ENCODE data around the gene GJA4.
"Not testable (repeated sequence)": the region's sequence is repeated elsewhere in the genome, so short reads cannot be mapped to it uniquely, and the experiment has no call there.

Gene GJA4

GRCh38 chr1:34794001-34794789 lies 1.4 kb downstream of the GJA4 start:
- no peak for DNase-seq

- no peak for DNase-seq
Measured at GRCh38 chr1:34794790-34795180, 2.0 kb downstream of the GJA4 start.

GRCh38 chr1:34795916-34796315 lies 3.1 kb downstream of the GJA4 start:
- DNase-seq: no peak

GRCh38 chr1:34796990-34797389 lies 4.2 kb downstream of the GJA4 start:
- no peak for DNase-seq

- no peak for DNase-seq
Measured at GRCh38 chr1:34800214-34800613, 7.4 kb downstream of the GJA4 start.

- DNase-seq: no peak
Measured at GRCh38 chr1:34803770-34804169, 11.0 kb downstream of the GJA4 start.

- DNase-seq: no peak
Measured at GRCh38 chr1:34806396-34806795, 13.6 kb downstream of the GJA4 start.

- DNase-seq: no peak
Measured at GRCh38 chr1:34808051-34808810, 15.4 kb downstream of the GJA4 start.

- not testable (repeated sequence) for DNase-seq
Measured at GRCh38 chr1:34810781-34811180, 18.0 kb downstream of the GJA4 start.

GRCh38 chr1:34816332-34816731 lies 23.5 kb downstream of the GJA4 start:
- no peak for DNase-seq

GRCh38 chr1:34816778-34817177 lies 24.0 kb downstream of the GJA4 start:
- DNase-seq: no peak

GRCh38 chr1:34818862-34819261 lies 26.1 kb downstream of the GJA4 start:
- DNase-seq: not testable (repeated sequence)

- DNase-seq: no peak
Measured at GRCh38 chr1:34822202-34822601, 29.4 kb downstream of the GJA4 start.

- no peak for DNase-seq
Measured at GRCh38 chr1:34824817-34825454, 32.1 kb downstream of the GJA4 start.

- DNase-seq: no peak
Measured at GRCh38 chr1:34825455-34826091, 32.8 kb downstream of the GJA4 start.

GRCh38 chr1:34827341-34827941 lies 34.6 kb downstream of the GJA4 start:
- no peak for DNase-seq

GRCh38 chr1:34828611-34829010 lies 35.8 kb downstream of the GJA4 start:
- DNase-seq: no peak

GRCh38 chr1:34829250-34829649 lies 36.5 kb downstream of the GJA4 start:
- DNase-seq: peak; percentile 30

- no peak for DNase-seq
Measured at GRCh38 chr1:34831721-34832246, 39.0 kb downstream of the GJA4 start.

- DNase-seq: no peak
Measured at GRCh38 chr1:34833711-34834110, 40.9 kb downstream of the GJA4 start.

GRCh38 chr1:34839526-34840305 lies 46.9 kb downstream of the GJA4 start:
- no peak for DNase-seq

GRCh38 chr1:34840426-34840825 lies 47.6 kb downstream of the GJA4 start:
- no peak for DNase-seq
